ENCODE data around the gene FN3K.
"Not testable (repeated sequence)": the region's sequence is repeated elsewhere in the genome, so short reads cannot be mapped to it uniquely, and the experiment has no call there.

Gene FN3K

DNA sequence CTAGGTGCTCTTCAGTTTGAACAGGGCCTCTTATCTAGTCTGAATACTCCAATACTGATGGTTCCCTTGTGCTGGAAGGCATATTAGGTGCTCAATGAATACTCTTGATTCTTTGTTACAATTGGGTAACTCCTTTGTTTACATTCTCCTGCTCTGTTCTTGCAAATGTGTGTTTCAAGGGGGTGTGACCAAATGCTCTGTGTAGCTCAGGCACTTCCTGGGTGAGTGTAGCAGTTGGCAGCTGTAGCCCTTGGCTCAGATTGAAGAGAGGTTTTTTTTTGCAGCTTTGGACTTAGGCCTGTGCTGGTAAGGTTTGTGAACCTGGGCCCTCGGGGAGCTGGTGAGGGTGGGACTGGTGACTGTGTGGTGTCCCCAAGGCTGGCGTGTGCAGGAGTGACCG, 36.6 kb downstream of the FN3K start:
- no peak for DNase-seq (ENCODE audit: low read depth in 1 of 2, low spot score in 1 of 2)

DNA sequence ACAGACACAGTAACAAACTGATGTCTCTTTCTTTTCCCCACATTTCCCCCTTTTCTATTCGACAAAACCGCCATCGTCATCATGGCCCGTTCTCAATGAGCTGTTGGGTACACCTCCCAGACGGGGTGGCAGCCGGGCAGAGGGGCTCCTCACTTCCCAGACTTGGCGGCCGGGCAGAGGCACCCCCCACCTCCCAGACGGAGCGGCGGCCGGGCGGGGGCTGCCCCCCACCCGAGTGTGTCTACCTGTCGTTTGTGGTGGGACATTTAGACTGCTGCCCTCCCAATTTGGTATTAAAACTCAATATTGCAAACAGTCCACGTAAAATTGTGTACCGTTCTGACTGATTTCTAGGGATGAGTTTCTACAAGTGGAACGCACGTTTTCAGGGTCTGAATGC, 39.0 kb downstream of the FN3K start:
- not testable (repeated sequence) for DNase-seq (ENCODE audit: low read depth in 1 of 2, low spot score in 1 of 2)

DNA sequence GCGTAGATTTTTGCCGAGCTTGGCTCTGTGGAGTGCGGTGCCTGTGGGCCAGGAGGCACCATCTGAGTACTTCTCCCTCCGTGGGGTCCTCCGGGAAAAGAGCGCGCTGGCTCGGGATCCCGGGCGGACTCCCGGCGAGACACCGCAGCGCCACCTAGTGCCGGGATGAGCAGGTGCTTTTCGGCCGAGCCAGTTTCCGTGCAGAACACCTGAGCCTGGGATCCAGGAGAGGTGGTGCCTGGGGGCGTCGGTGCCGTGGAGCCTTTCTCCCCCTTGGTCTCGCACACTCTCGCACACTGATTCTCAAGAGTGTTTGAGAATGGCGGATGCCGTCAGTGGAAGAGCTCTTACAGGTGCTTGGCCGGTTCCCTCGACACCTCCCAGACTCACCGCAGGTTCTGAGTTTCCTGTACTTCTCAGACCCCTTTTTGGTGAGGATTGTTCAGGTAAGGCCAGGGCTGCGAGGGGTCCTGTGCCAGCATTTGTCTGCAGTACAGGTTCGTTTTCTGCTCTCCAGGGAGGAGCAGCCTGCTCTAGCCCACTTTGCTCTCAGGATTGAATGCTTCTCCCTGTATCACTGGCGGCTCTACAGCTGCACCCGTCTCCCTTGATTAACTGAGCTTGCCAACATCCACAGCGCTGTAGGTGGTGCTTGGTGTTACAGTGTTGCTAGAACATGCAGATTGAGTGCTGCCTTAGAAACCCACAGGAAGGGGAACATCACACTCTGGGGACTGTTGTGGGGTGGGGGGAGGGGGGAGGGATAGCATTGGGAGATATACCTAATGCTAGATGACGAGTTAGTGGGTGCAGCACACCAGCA, 39.8 kb downstream of the FN3K start:
- DNase-seq (ENCODE audit: low read depth in 1 of 2, low spot score in 1 of 2), result no peak

DNA sequence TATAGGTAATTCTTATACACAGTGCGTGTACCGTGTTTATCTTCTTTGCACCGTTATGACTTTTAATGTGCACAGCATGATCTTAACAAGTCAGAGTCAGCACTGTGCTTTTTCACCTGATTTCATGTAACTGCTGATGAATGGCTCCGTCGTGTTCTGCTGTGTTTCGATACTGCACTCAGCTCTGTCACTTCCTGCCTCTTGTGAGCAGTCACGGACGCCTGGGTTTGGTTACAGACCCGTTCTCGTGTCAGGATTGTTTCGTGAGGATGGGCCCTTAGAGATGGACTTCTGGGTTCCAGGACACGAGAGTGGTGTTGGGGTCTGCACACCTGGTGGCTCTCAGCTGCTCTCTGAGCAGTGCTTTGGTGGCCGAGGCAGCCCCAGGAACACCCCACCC, 41.0 kb downstream of the FN3K start:
- no peak for DNase-seq (ENCODE audit: low read depth in 1 of 2, low spot score in 1 of 2)

DNA sequence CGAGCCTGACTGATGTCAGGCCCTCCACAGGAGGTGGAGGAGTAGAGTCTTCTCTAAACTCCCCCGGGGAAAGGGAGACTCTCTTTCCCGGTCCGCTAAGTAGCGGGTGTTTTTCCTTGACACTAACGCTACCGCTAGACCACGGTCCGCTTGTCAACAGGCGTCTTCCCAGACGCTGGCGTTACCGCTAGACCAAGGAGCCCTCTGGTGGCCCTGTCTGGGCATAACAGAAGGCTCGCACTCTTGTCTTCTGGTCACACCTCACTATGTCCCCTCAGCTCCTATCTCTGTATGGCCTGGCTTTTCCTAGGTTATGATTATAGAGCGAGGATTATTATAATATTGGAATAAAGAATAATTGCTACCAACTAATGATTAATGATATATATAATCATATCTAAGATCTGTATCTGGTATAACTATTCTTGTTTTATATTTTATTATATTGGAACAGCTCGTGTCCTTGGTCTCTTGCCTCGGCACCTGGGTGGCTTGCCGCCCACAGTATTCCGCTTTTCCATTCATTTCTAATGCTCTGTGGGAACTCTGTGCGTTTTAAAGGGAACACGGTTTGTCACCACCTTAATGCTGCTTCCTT, 42.5 kb downstream of the FN3K start:
- not testable (repeated sequence) for DNase-seq (ENCODE audit: low read depth in 1 of 2, low spot score in 1 of 2)

DNA sequence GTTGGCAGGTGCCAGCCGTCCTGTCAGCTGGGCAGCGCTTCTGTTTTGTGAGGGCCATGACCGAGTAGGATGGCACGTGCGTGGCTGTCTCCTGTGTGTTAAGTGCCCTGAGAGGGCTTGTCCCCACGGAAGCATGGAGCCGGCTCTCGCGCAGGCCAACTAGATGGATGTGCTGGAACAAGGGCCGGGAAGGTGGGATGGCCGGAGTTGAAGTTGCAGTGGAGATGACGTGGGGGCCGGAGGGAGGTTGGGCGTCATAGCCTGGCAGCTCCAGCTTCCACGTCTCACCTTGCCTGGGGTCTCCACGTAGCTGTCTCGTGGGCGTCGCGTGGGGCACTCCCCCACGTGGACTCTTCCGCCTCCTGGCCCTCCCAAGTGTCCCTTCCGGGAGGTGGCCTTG, 44.1 kb downstream of the FN3K start:
- DNase-seq (ENCODE audit: low read depth in 1 of 2, low spot score in 1 of 2), result no peak

DNA sequence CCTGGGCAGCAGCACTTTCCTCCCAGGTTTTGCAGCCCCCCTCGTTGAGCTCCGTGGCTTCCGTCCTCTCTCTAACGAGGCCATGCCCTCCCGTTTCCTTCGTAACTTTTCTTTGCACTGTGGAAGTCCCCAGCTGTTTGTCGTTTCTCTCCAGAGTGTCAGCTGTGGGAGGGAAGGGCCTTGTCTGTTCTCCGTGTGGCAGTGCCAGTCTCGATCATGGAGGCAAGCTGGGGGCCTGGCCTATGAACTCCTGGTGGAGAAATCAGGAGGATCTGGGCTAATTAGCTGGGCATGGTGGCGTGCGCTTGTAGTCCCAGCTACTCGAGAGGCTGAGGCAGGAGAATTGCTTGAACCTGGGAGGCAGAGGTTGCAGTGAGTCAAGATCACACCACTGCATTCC, 44.8 kb downstream of the FN3K start:
- DNase-seq (ENCODE audit: low read depth in 1 of 2, low spot score in 1 of 2), result no peak

DNA sequence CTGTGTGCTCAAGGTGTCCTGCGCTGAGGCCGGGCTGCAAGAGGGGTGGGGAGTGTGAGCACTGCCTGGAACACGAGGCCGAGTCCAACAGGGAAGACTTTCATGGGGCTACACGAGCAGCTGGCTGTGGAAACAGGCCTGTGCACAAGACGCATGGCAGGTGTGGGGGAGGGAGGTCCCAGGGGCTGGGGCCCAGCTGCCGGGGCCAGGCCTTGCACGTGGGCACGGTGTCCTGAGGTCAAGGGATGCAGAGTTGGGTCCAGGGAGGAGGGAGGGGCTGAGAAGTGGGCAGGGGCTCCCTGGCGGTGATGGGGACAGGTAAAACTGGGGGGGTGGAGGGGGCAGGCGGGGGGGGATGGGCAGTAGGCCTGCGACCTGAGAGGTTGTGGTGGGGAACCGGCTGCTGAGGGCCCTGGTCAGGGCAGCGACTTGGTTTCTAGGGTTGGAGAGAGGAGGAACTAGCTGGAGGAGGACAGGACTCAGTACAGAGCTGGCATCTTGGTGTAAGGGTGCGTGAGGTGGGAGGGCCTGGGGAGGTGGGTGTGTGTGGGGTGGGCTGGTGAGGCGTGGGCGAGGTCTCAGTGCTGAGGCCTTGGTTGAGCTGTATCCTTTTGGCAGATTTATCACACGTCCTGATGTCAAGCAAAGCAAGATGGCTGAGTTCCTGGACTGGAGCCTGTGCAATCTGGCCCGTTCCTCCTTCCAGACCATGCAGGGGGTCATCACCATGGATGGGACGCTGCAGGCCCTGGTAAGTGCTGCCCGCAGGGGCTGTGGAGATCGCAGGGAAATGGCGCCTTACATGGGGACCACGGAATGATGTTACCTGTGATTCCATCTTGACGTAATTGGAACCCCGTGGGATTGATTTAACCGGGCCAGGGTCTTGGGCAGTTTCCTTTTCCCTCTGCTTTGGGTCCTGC, 45.8 kb downstream of the FN3K start:
- DNase-seq (ENCODE audit: low read depth in 1 of 2, low spot score in 1 of 2), result no peak

DNA sequence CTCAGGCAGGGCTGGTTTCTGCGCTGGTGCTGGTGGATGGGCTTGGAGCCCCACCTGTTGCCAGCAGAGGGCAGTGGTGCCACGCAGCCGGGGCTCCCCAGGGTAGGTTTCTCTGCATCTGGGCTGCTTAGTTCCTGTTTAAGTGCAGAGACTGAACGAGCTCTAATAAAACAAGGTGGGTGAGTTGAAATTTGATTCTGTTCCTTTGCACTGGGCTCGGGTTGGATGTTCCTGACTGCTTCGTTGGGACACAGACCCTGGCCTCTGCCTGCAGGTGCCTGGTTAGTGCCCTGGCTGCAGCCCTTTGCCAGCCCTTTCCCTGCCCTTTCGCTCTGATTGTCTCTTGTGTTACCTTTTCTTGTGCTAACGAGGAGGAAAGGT, 46.5 kb downstream of the FN3K start:
- peak; percentile 70 to 72 for DNase-seq (ENCODE audit: low read depth in 1 of 2, low spot score in 1 of 2)

DNA sequence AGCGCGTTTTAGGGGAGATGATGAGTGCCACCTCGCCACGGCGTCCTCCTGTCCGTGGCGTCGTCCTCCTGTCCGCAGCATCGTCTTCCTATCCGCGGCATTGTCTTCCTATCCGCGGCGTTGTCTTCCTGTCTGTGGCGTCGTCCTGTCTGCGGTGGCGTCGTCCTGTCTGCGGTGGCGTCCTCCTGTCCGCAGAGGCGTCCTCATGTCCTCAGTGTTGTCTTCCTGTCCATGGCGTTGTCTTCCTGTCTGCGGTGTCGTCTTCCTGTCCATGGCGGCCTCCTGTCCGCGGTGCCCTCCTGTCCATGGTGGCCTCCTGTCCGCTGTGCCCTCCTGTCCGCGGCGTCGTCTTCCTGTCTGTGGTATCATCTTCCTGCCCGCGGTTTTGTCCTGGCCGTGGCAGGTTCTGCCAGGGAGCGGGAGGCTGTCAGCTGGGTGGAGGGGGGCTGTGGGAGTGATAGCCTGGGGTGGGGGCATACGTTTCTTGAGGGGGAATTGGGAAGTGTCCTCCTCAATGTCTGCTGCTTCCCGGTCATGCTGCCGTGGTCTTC, 47.3 kb downstream of the FN3K start:
- DNase-seq (ENCODE audit: low read depth in 1 of 2, low spot score in 1 of 2), result no peak

DNA sequence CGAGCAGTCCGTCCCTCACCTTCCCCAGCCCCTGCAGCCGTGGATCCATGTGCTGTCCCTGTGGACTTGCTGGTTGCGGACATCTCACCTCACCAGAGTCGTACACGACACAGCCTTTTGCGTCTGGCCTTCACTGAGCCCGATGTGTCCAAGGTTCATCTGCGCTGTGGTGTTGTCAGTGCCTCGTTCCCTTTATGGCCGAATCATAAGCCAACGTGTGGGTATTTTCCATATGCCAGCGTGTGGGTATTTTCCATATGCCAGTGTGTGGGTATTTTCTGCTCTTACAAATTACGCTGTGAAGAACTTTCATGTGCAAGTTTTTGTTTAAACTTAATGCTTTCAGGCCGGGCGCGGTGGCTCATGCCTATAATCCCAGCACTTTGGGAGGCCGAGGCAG, 48.1 kb downstream of the FN3K start:
- DNase-seq (ENCODE audit: low read depth in 1 of 2, low spot score in 1 of 2), result no peak

DNA sequence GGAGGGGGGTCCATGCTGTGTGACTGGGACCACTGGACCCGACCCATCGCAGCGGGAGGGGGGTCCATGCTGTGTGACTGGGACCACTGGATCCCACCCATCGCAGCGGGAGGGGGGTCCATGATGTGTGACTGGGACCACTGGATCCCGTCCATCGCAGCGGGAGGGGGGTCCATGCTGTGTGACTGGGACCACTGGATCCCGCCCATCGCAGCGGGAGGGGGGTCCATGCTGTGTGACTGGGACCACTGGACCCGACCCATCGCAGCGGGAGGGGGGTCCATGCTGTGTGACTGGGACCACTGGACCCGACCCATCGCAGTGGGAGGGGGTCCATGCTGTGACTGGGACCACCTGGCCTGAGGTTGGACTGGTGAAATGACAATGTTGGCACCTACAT, 50.2 kb downstream of the FN3K start:
- DNase-seq (ENCODE audit: low read depth in 1 of 2, low spot score in 1 of 2), result not testable (repeated sequence)

DNA sequence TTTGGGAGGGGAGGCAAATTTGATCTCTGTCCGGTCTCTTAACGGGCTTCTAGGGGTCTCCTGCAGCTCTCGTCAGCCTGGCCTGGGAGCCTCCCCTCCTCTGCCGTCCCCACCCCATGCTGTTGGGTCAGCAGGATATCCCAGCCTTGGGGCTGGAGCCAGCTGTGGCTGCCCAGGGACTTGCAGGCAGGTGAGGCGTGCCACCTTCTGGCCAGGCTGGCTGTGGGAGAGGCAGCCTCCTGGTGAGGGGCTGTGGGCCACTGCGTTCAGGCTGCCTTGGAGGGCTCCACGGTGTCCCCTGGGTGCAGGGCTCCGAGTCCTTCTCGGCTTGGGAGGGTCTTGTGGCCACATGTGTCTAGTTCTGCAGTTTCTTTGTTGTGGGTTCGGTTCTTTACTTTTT, 51.0 kb downstream of the FN3K start:
- DNase-seq (ENCODE audit: low read depth in 1 of 2, low spot score in 1 of 2), result no peak

DNA sequence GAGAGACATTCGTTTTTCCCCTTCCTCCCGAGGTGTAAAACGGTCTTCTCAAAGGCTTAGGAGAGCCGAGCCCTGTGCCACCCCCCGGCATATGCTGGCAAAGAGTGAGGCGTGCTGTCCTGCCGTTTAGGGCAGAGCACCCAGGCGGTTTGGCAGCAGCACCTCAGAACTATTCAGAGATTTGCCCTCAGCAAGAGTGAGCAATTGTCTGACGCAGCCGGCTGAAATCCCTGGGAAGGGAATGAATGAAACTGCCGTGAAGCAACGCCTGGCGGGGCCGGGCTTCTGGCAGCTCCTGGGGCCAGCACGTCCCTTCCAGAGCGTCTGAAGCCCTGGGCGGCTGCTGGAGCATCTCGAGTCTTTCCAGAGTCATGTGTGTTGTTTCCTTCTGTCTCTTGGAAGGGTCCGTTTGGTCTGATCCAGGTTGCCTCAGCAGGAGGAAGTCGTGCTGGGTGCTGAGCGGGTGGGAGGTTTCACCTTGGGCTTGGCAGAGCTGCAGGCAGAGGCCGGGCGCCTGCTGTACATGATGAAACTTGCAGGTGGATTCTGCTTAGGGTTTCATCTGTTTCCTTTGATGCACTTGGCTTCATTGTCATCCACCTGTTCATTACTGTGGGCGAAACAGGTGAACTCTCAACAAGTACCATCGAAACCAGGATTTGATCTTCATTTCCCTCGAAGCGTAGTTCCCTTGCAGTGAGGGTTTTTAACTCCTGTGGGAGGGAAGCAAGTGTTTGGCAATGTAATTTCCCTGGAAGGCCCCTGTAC, 51.9 kb downstream of the FN3K start:
- DNase-seq (ENCODE audit: low read depth in 1 of 2, low spot score in 1 of 2), result no peak

DNA sequence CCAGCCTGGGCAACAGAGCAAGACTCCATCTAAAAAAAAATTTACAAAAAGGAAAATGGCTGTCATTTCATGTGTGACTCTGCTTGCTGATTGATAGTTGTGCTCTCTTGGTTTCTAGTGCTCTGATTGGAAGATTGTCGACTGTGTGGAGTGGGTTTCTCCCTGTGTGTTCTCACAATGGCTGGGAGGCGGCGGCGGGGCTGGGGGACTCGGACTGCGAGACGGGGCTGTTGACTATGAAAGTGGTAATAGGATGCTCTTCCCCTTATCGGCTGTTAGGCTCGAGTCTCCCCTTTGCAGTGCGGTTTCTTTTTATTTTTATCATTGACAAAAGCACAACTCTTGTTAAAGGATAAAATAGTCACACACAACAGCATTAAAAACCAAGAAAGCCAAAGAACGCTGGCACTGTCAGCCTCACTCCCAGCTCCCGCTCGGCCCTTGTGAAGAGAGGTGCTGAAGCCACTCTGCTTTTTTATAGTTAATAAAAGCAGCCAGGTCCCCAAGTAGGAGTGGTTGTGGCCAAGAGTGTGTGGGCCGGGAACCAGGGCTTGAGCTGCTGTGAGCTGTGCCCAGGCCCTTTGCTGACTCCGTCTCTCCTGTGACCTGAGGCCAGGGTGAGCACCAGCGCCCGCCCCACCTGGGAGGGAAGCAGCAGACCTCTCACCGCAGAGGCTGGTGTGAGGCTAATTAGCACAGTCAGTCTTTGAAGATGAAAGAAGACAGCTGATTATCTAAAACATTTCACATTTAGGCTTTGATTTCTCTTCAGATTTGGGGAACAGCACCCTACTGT, 53.0 kb downstream of the FN3K start:
- DNase-seq (ENCODE audit: low read depth in 1 of 2, low spot score in 1 of 2), result no peak

DNA sequence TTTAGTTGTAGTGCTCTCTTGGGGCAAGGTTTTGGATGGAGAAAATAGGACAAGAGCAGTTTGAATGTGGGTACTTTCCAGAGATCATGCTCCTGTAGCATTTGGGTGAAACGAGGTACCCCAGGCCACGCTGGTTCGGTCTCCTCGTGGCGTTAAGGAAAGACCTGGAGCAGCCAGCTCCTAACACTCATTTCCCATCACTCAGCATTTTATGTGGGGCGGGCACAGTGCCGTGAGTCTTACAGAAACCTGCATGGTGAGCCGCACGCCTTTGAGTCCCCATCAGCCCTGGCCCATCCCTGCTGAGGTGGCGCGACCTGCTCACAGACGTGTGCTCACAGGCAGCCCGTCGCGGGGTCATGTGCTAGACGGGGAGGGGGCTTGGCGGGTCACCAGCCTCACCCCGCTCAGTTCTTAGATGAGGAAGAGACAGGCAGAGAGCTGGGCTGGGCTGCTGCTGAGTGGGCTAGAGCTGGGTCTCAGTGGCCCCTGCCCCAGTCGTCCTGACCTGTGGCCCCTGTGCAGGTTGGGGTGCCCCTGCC, 53.7 kb downstream of the FN3K start:
- DNase-seq (ENCODE audit: low read depth in 1 of 2, low spot score in 1 of 2), result no peak

DNA sequence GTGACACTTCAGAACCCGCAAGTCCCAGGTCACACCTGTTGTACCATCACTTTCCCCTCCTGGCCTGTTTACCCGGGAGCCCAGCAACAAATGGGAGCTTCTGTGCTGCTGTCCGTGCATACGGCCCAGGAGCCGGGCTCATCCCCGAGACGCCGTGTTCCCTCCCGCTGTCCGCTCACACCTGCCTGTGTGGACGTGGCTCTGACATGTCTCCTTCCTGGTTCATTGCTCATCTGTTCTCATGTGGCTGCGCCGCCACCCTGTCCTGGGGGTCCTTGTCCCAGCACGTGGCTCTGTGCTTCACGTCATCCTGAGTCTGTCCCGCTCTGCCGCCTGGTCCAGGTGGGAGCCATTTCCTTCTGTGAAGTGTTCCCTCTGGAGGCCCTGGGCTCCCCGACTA, 54.4 kb downstream of the FN3K start:
- DNase-seq (ENCODE audit: low read depth in 1 of 2, low spot score in 1 of 2), result no peak

DNA sequence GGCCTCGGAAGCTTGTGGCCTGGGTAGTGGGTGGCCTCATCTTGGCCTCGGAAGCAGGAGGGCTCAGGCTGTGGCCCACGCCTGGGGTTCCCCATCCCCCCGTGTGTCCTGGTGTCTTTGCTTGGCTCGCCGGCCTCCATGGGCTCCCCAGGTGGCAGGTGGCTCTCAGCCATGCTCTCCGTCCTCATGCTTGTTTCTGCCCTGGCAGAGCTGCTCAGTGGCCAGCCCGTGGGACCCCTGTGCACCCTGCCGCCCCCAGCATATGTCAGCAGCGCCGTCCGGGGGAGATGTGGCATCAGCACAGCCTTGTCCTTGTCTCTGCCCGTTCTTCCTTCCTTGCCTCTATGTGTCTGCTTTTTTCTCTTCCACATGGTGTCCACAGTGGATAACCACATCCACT, 55.0 kb downstream of the FN3K start:
- no peak for DNase-seq (ENCODE audit: low read depth in 1 of 2, low spot score in 1 of 2)

DNA sequence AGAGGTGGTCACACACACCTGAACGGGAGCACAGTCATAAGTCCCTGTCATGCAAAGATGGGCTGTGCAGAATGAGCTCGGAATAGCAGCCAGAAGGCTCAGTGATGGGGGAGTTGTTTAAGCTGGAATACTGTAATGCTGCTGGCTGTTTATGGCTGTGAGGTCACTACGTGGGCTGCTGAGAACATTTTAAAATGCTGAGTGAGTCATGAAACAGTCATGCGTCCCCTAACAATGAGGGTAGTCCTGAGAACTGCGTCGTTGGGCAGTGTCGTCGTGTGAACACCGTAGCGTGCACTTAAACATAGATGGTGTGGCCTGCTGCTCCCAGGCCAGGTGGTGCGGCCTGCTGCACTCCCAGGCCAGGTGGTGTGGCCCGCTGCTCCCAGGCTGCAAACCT, 56.1 kb downstream of the FN3K start:
- DNase-seq (ENCODE audit: low read depth in 1 of 2, low spot score in 1 of 2), result no peak
